Keratinocyte (primary cell): Measurements from ENCODE around the gene TACC2. TPM values are rescaled to one million over a fixed set of nuclear protein-coding genes. Genes with fewer than 3 reads are reported as not detected.

Experiments used
- DNase-seq: peaks from one replicate; pipeline ENCODE4 v3.0.0-alpha.2; 2011; ENCODE audit warnings: low read depth, missing footprints, low spot score
- FAIRE-seq: peaks from 2 replicates; lab custom pipeline; 2011; peaks lifted over from hg19 to GRCh38; lab: Jason Lieb, UNC
- H2AFZ ChIP-seq: 2 replicates; pipeline ENCODE4 v1.6.0; 2012; ENCODE audit warnings: low read length, control low read depth, inconsistent platforms; ENCODE audit not compliant: control insufficient read depth
- H3K27ac ChIP-seq: 2 replicates; pipeline ENCODE4 v1.5.1; 2011; ENCODE audit warnings: low read length; ENCODE audit not compliant: control insufficient read depth, insufficient read depth
- H3K27me3 ChIP-seq: 3 replicates; pipeline ENCODE4 v1.6.0; 2011; ENCODE audit warnings: low read length; ENCODE audit not compliant: control insufficient read depth, insufficient read depth; ENCODE audit errors: extremely low read depth
- H3K36me3 ChIP-seq, 2 experiments: 2 replicates in 1 of 2; 3 replicates in 1 of 2; pipeline ENCODE4 v1.5.1; 2011; ENCODE audit warnings: low read length in 2 of 2, mild to moderate bottlenecking in 1 of 2; ENCODE audit not compliant: control insufficient read depth in 2 of 2, insufficient read depth in 2 of 2; ENCODE audit errors: extremely low read depth in 1 of 2
- H3K4me1 ChIP-seq: 3 replicates; pipeline ENCODE4 v1.5.1; 2011; ENCODE audit warnings: low read length; ENCODE audit not compliant: control insufficient read depth, insufficient read depth; ENCODE audit errors: extremely low read depth
- H3K4me2 ChIP-seq: 3 replicates; pipeline ENCODE4 v1.6.0; 2011; ENCODE audit warnings: low read depth, low read length; ENCODE audit not compliant: control insufficient read depth, insufficient read depth; ENCODE audit errors: extremely low read depth
- H3K4me3 ChIP-seq, 3 experiments: fragments of 200-600 bp in 1 of 3; sonication (generic) in 1 of 3; 2 replicates in 2 of 3; 3 replicates in 1 of 3; pipeline ENCODE4 v1.5.1; 2011 to 2016; ENCODE audit warnings: low read length in 3 of 3, mild to moderate bottlenecking in 3 of 3, control low read depth in 2 of 3, inconsistent platforms in 1 of 3, low read depth in 1 of 3, mixed read lengths in 1 of 3, mixed run types in 1 of 3, moderate library complexity in 1 of 3; ENCODE audit not compliant: control insufficient read depth in 2 of 3, insufficient read depth in 2 of 3; ENCODE audit errors: extremely low read depth in 1 of 3
- H3K79me2 ChIP-seq: 2 replicates; pipeline ENCODE4 v1.6.0; 2012; ENCODE audit warnings: low read length; ENCODE audit not compliant: control insufficient read depth, insufficient read depth
- H3K9ac ChIP-seq: 3 replicates; pipeline ENCODE4 v1.6.0; 2011; ENCODE audit warnings: low read length; ENCODE audit not compliant: control insufficient read depth, insufficient read depth; ENCODE audit errors: extremely low read depth
- H3K9me1 ChIP-seq: 3 replicates; pipeline ENCODE4 v1.6.0; 2011; ENCODE audit warnings: low read length; ENCODE audit not compliant: control insufficient read depth, insufficient read depth; ENCODE audit errors: extremely low read depth
- H3K9me3 ChIP-seq: 2 replicates; pipeline ENCODE4 v1.5.1; 2012; ENCODE audit warnings: low read depth, low read length; ENCODE audit not compliant: control insufficient read depth
- H4K20me1 ChIP-seq: 3 replicates; pipeline ENCODE4 v1.6.0; 2011; ENCODE audit warnings: low read length; ENCODE audit not compliant: control insufficient read depth, insufficient read depth; ENCODE audit errors: extremely low read depth
- EZH2 ChIP-seq: IDR thresholded peaks from one replicate; pipeline ENCODE4 v1.6.1; 2012; ENCODE audit warnings: inconsistent platforms, mild to moderate bottlenecking, low read length, moderate library complexity
- dilution Hi-C: fragments of 300-500 bp; cut with MboI; formaldehyde crosslinking; loops from one replicate; pipeline ENCODE4 v1.7.0; 2020; ENCODE audit warnings: low sequenced_read_pairs; ENCODE audit not compliant: extremely low pct_ligation_motif_present
- polyA plus RNA-seq, 5 experiments: library from polyadenylated mRNA; depleted of rRNA in 3 of 5; stranded (reverse) in 3 of 5; stranded (forward) in 1 of 5; unstranded in 1 of 5; fragments of >200 nt; gene quantifications; 1 replicate in 1 of 5; 2 replicates in 3 of 5; 3 replicates in 1 of 5; pipeline versions ENCODE4 v1.2.1 to v1.2.3, GENCODE V29; 2011 to 2012; ENCODE audit warnings: missing spikeins in 2 of 5, low read depth in 1 of 5, low replicate concordance in 1 of 5
- TF ChIP-seq, protein P1 (sequence below), 3 experiments: IDR thresholded peaks in 1 of 3; conservative IDR thresholded peaks in 1 of 3; optimal IDR thresholded peaks in 1 of 3; 2 replicates in 2 of 3; 3 replicates in 1 of 3; pipeline versions ENCODE3 to v1.5.1; 2011; ENCODE audit warnings: low read length in 3 of 3, mild to moderate bottlenecking in 3 of 3, moderate library complexity in 2 of 3, control low read depth in 1 of 3, inconsistent platforms in 1 of 3; ENCODE audit not compliant: insufficient read depth in 2 of 3; ENCODE audit errors: extremely low read depth in 1 of 3

The TACC2 gene
- polyA plus RNA-seq, 1 donor (not counting 4 experiments of a cell fraction or from before 2014, with no cell fraction given), result 12.8 TPM

- Histone ChIP-seq H4K20me1 (no peaks in the 10 kb centered on the region), H3K9ac (no peak overlapping the region), H3K27me3 (no peaks in the 10 kb centered on the region), H3K79me2 (no peaks in the 10 kb centered on the region), H3K4me2 (no peak overlapping the region), H3K9me1 (no peaks in the 10 kb centered on the region), H3K4me3 (no peak overlapping the region), H3K36me3 (no peaks in the 10 kb centered on the region), H3K9me3 (no peaks in the 10 kb centered on the region), H3K4me1 (peaks cover 16% of the 10 kb centered on the region), H3K27ac (no peak overlapping the region), H2AFZ (no peak overlapping the region)
- dilution Hi-C loops, result no loop called here
- TF ChIP-seq EZH2, result no peak
- TF ChIP-seq, protein P1, sequence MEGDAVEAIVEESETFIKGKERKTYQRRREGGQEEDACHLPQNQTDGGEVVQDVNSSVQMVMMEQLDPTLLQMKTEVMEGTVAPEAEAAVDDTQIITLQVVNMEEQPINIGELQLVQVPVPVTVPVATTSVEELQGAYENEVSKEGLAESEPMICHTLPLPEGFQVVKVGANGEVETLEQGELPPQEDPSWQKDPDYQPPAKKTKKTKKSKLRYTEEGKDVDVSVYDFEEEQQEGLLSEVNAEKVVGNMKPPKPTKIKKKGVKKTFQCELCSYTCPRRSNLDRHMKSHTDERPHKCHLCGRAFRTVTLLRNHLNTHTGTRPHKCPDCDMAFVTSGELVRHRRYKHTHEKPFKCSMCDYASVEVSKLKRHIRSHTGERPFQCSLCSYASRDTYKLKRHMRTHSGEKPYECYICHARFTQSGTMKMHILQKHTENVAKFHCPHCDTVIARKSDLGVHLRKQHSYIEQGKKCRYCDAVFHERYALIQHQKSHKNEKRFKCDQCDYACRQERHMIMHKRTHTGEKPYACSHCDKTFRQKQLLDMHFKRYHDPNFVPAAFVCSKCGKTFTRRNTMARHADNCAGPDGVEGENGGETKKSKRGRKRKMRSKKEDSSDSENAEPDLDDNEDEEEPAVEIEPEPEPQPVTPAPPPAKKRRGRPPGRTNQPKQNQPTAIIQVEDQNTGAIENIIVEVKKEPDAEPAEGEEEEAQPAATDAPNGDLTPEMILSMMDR (optimal IDR thresholded peaks at IDR 0.05 in 1 of 3, IDR thresholded peaks at IDR 0.05 in 1 of 3, conservative IDR thresholded peaks at IDR 0.05 in 1 of 3; ENCODE audit: extremely low read depth in 1 of 3, insufficient read depth in 2 of 3, low read length in 3 of 3), result no peak
- FAIRE-seq (no peak), DNase-seq (no peak)
Observed at GRCh38 chr10:121998462-121998861, 9.5 kb downstream of the TACC2 start.

GRCh38 chr10:121999301-121999700, 10.3 kb downstream of the TACC2 start:
- no peaks in the 10 kb centered on the region for H3K79me2 ChIP-seq
- dilution Hi-C loops, result no loop called here
- H3K4me2 ChIP-seq, result no peak overlapping the region
- H3K36me3 ChIP-seq, result no peaks in the 10 kb centered on the region
- no peak for DNase-seq
- no peak for FAIRE-seq
- H3K9me3 ChIP-seq, result no peaks in the 10 kb centered on the region
- H2AFZ ChIP-seq, result no peak overlapping the region
- H3K27ac ChIP-seq, result no peak overlapping the region
- no peak overlapping the region for H3K4me3 ChIP-seq
- H3K9me1 ChIP-seq, result no peaks in the 10 kb centered on the region
- no peak overlapping the region for H3K9ac ChIP-seq
- TF ChIP-seq, protein P1 (optimal IDR thresholded peaks at IDR 0.05 in 1 of 3, IDR thresholded peaks at IDR 0.05 in 1 of 3, conservative IDR thresholded peaks at IDR 0.05 in 1 of 3; ENCODE audit: extremely low read depth in 1 of 3, insufficient read depth in 2 of 3, low read length in 3 of 3), result no peak
- TF ChIP-seq EZH2, result no peak
- no peaks in the 10 kb centered on the region for H3K27me3 ChIP-seq
- H4K20me1 ChIP-seq, result no peaks in the 10 kb centered on the region
- H3K4me1 ChIP-seq, result peaks cover 13% of the 10 kb centered on the region
